Fibroblast of lung (primary cell): ENCODE results near the gene TNFRSF19.

Experiments
- EZH2 ChIP-seq: IDR thresholded peaks from 2 replicates; pipeline ENCODE4 v1.5.1; 2012; ENCODE audit warnings: low read length, control low read depth, mild to moderate bottlenecking; ENCODE audit errors: missing control alignments
- TF ChIP-seq, protein P1 (sequence below), 2 donors: IDR thresholded peaks in 1 of 2; conservative IDR thresholded peaks in 1 of 2; 1 replicate in 1 of 2; 2 replicates in 1 of 2; pipeline ENCODE4 v1.5.1; 2011 to 2012; ENCODE audit warnings: low read length in 2 of 2, control low read depth in 1 of 2, inconsistent platforms in 1 of 2, low read depth in 1 of 2, mild to moderate bottlenecking in 1 of 2

DNA sequence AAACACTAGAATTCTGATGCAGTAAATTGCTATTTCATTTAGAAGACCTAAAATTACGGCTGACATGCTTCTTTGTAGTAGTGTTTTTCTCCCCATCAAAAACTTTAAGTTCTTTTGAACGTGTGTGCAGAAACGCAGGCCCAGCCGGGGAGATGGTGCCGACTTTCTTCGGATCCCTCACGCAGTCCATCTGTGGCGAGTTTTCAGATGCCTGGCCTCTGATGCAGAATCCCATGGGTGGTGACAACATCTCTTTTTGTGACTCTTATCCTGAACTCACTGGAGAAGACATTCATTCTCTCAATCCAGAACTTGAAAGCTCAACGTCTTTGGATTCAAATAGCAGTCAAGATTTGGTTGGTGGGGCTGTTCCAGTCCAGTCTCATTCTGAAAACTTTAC lies 98.3 kb downstream of the TNFRSF19 start:
- TF ChIP-seq, protein P1, sequence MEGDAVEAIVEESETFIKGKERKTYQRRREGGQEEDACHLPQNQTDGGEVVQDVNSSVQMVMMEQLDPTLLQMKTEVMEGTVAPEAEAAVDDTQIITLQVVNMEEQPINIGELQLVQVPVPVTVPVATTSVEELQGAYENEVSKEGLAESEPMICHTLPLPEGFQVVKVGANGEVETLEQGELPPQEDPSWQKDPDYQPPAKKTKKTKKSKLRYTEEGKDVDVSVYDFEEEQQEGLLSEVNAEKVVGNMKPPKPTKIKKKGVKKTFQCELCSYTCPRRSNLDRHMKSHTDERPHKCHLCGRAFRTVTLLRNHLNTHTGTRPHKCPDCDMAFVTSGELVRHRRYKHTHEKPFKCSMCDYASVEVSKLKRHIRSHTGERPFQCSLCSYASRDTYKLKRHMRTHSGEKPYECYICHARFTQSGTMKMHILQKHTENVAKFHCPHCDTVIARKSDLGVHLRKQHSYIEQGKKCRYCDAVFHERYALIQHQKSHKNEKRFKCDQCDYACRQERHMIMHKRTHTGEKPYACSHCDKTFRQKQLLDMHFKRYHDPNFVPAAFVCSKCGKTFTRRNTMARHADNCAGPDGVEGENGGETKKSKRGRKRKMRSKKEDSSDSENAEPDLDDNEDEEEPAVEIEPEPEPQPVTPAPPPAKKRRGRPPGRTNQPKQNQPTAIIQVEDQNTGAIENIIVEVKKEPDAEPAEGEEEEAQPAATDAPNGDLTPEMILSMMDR (conservative IDR thresholded peaks at IDR 0.05 in 1 of 2, IDR thresholded peaks at IDR 0.05 in 1 of 2; ENCODE audit: low read depth in 1 of 2, low read length in 2 of 2): no peak
- TF ChIP-seq EZH2: no peak
